ENCODE measurements around the gene CLK4. TPM values are rescaled to one million over a fixed set of nuclear protein-coding genes. Genes with fewer than 3 reads are reported as not detected.

Gene CLK4
- total RNA-seq: 25.6 TPM

DNA sequence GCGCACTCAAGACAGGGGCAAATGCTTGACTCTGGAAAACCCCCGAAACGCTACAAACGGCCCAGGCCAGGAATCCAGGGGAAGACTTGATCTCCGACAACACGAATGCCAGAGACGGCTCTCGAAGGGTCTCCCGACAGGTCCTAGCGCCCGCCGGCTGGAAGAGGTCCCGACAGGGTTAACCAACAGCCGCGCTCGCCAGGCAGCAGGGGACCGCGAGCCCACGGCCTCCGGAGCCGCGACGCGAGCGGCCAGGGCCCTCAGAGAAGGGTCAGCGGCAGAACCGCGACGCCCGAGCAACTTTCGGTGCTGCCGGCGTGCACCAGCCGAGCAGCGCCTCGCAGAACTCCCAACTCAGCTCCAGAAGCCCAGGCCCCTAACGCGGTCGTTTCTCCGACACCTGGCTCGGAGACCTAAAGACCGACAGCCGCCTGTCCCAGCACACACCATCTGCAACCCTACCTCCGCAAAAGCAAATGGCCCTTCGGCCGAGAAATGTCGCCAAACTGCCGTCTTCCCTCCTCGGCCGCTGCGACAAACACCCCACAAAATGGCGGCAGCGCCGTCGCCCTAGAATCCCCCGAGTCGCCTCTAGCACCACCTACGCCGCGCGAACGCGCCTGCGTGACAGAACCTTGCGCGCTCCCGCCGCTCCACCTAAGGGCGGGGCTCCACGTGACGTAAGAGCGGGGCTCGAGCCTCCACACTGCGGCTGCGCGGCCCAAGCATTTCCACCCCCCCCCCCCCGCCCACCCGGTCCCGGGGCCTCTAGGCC lies at the start of gene CLK4:
Gene CLK4 (minus strand): TSS at position 567 of the 775 bp plus-strand sequence. CDS start 3,634 bp downstream, outside the sequence.
- no peaks in the 10 kb centered on the region for H3K27me3 ChIP-seq (ENCODE audit: control insufficient read depth in 3 of 3, insufficient read depth in 3 of 3, low read length in 3 of 3)
- H3K36me3 ChIP-seq (ENCODE audit: control insufficient read depth in 3 of 3, insufficient read depth in 3 of 3, low read length in 3 of 3): peaks cover 8 to 12% (median 11%) of the 10 kb centered on the region in 3 donors
- H3K4me3 ChIP-seq (ENCODE audit: low read length in 3 of 3): peak within 1 kb of the TSS; percentile 89 to 95 (median 91)
- peak within 1 kb of the TSS; percentile 97 for H3K27ac ChIP-seq (ENCODE audit: low read depth, low read length)
- no peaks in the 10 kb centered on the region for H3K9me3 ChIP-seq (ENCODE audit: control insufficient read depth in 3 of 3, low read length in 3 of 3)
- H3K4me1 ChIP-seq (ENCODE audit: control insufficient read depth in 3 of 3, insufficient read depth in 3 of 3, low read length in 3 of 3): peaks cover 17 to 37% (median 28%) of the 10 kb centered on the region in 3 donors
- peak within 1 kb of the TSS; percentile 99 to 100 (median 99) for H3K9ac ChIP-seq (ENCODE audit: low read depth in 1 of 3, low read length in 3 of 3)

DNA sequence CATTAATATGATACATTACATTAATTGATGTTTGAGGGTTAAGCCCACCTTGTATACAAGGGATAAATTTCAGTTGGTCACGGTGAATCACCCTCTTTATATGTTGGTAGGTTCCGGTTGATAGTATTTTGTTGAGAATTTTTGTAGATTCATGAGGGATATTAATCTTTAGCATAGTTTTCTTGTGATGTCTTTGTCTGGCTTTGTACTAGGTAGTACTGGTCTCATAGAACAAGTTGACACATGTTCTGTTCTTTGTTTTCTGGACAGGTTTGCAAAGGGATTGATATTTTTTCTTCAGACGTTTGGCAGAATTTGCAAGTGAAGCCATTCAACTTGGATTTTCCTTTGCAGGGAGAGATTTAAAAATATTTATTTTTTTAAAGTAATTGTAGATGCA lies 49.1 kb upstream of the CLK4 start:
- no peak overlapping the region for H3K9ac ChIP-seq (ENCODE audit: low read depth in 1 of 3, low read length in 3 of 3)
- peaks cover 0 to 3% (median 0%) of the 10 kb centered on the region in 3 donors for H3K27me3 ChIP-seq (ENCODE audit: control insufficient read depth in 3 of 3, insufficient read depth in 3 of 3, low read length in 3 of 3)
- H3K36me3 ChIP-seq (ENCODE audit: control insufficient read depth in 3 of 3, insufficient read depth in 3 of 3, low read length in 3 of 3): no peaks in the 10 kb centered on the region
- H3K4me3 ChIP-seq (ENCODE audit: low read length in 3 of 3): no peak overlapping the region
- H3K27ac ChIP-seq (ENCODE audit: low read depth, low read length): no peak overlapping the region
- H3K9me3 ChIP-seq (ENCODE audit: control insufficient read depth in 3 of 3, low read length in 3 of 3): no peaks in the 10 kb centered on the region
- H3K4me1 ChIP-seq (ENCODE audit: control insufficient read depth in 3 of 3, insufficient read depth in 3 of 3, low read length in 3 of 3): no peaks in the 10 kb centered on the region

DNA sequence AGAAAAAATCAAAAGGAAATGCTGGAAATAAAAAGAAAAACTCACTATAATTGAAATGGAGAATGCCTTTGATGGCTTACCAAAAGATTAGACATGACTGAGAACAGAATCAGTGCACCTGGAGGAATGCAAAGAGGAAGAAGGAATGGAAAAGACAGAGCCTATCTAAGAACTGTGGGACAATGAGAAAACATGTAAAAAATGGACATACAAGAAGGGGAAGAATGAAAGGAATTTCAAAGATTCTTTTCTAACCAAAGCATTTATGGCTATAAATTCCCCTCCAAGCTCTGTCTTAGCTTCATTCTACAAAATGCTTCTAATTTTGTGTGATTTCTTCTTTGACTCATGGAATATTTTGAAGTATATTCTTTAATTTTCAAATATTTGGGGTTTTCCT lies 47.5 kb upstream of the CLK4 start:
- Histone ChIP-seq H3K9ac (ENCODE audit: low read depth in 1 of 3, low read length in 3 of 3) (no peak overlapping the region), H3K27me3 (ENCODE audit: control insufficient read depth in 3 of 3, insufficient read depth in 3 of 3, low read length in 3 of 3) (peaks cover 0 to 3% (median 3%) of the 10 kb centered on the region in 3 donors), H3K9me3 (ENCODE audit: control insufficient read depth in 3 of 3, low read length in 3 of 3) (peaks cover 0 to 2% (median 0%) of the 10 kb centered on the region in 3 donors), H3K27ac (ENCODE audit: low read depth, low read length) (no peak overlapping the region), H3K4me1 (ENCODE audit: control insufficient read depth in 3 of 3, insufficient read depth in 3 of 3, low read length in 3 of 3) (no peaks in the 10 kb centered on the region), H3K36me3 (ENCODE audit: control insufficient read depth in 3 of 3, insufficient read depth in 3 of 3, low read length in 3 of 3) (no peaks in the 10 kb centered on the region), H3K4me3 (ENCODE audit: low read length in 3 of 3) (no peak overlapping the region)

DNA sequence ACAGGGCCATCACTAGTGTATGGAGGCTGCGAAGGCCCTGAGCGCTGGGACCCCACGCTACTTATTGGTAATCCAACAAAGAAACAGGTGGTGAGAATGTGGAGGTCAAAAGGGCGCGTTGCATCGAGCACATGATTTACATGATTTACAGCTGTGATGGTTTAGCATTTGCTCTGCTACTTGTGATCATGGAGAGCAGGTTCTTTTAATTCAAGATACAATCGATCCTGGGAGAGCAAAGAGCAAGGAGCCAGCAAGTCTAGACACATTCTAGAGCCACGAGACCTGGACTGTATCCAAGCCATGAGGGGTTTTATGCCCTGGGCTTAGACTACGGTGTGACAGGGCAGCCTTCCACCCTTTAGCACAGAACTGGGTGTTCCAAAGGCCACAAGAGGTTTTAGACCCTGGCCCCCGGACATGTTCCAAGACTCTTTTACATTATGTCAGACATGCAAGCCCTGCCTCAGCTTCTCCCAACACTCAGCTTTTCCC lies 47.0 kb upstream of the CLK4 start:
- H3K4me3 ChIP-seq (ENCODE audit: low read length in 3 of 3): no peak overlapping the region
- H3K36me3 ChIP-seq (ENCODE audit: control insufficient read depth in 3 of 3, insufficient read depth in 3 of 3, low read length in 3 of 3): no peaks in the 10 kb centered on the region
- no peaks in the 10 kb centered on the region for H3K4me1 ChIP-seq (ENCODE audit: control insufficient read depth in 3 of 3, insufficient read depth in 3 of 3, low read length in 3 of 3)
- H3K9ac ChIP-seq (ENCODE audit: low read depth in 1 of 3, low read length in 3 of 3): no peak overlapping the region
- H3K9me3 ChIP-seq (ENCODE audit: control insufficient read depth in 3 of 3, low read length in 3 of 3): peaks cover 0 to 2% (median 1%) of the 10 kb centered on the region in 3 donors
- H3K27ac ChIP-seq (ENCODE audit: low read depth, low read length): no peak overlapping the region
- peaks cover 0 to 5% (median under 1%) of the 10 kb centered on the region in 3 donors for H3K27me3 ChIP-seq (ENCODE audit: control insufficient read depth in 3 of 3, insufficient read depth in 3 of 3, low read length in 3 of 3)

DNA sequence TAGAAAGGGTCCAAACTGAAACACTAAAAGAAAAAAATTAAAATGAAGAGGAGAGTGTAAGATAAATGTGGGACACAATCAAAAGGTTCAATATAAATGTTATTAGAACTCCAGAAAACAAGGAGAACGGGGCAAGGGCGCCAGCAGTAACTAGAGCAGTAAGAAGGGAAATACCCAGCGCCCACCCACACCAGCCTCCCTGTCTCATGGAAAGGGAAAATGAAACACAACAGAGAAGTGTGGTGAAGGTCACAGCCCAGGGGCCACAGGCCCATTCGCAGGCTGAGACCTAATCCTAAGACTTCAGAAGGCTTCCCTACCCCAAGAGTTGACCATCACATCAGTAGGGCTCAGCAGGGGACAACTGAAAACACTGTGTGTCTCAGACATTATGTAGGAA lies 45.8 kb upstream of the CLK4 start:
- H3K4me3 ChIP-seq (ENCODE audit: low read length in 3 of 3): no peak overlapping the region
- no peaks in the 10 kb centered on the region for H3K4me1 ChIP-seq (ENCODE audit: control insufficient read depth in 3 of 3, insufficient read depth in 3 of 3, low read length in 3 of 3)
- H3K27me3 ChIP-seq (ENCODE audit: control insufficient read depth in 3 of 3, insufficient read depth in 3 of 3, low read length in 3 of 3): peaks cover 0 to 5% (median 0%) of the 10 kb centered on the region in 3 donors
- no peak overlapping the region for H3K9ac ChIP-seq (ENCODE audit: low read depth in 1 of 3, low read length in 3 of 3)
- peaks cover 0 to 2% (median 2%) of the 10 kb centered on the region in 3 donors for H3K9me3 ChIP-seq (ENCODE audit: control insufficient read depth in 3 of 3, low read length in 3 of 3)
- no peaks in the 10 kb centered on the region for H3K36me3 ChIP-seq (ENCODE audit: control insufficient read depth in 3 of 3, insufficient read depth in 3 of 3, low read length in 3 of 3)
- no peak overlapping the region for H3K27ac ChIP-seq (ENCODE audit: low read depth, low read length)

DNA sequence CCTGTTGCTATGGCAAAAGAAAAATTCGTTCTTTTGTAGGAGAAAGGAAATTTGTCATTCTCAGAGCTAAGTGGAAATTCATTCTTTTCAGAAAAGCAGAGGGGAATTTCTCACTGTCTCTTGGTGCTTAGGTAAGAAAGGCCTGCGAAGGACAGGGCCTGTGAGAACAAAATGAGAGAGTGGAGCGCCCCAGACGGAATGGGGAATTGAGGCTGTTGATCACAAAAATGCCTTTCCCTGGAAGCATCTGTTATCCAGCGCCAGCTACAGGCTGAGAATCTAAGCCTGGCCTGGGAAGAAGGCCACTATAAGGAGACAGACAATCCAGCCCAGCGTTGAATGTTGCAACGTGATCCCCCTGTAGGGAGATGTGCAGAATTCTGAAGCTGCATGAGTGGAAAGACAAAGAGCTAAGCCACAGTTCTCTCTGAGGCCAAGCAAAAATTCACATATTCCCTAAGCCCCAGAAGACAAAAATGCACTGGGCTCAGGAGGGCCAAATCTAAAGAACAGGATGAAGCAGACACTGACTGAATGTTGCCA lies 44.8 kb upstream of the CLK4 start:
- Histone ChIP-seq H3K9ac (ENCODE audit: low read depth in 1 of 3, low read length in 3 of 3) (no peak overlapping the region), H3K9me3 (ENCODE audit: control insufficient read depth in 3 of 3, low read length in 3 of 3) (peaks cover 0 to 5% (median 2%) of the 10 kb centered on the region in 3 donors), H3K36me3 (ENCODE audit: control insufficient read depth in 3 of 3, insufficient read depth in 3 of 3, low read length in 3 of 3) (no peaks in the 10 kb centered on the region), H3K4me3 (ENCODE audit: low read length in 3 of 3) (no peak overlapping the region), H3K27ac (ENCODE audit: low read depth, low read length) (no peak overlapping the region), H3K27me3 (ENCODE audit: control insufficient read depth in 3 of 3, insufficient read depth in 3 of 3, low read length in 3 of 3) (peaks cover 0 to 9% (median 0%) of the 10 kb centered on the region in 3 donors), H3K4me1 (ENCODE audit: control insufficient read depth in 3 of 3, insufficient read depth in 3 of 3, low read length in 3 of 3) (no peaks in the 10 kb centered on the region)

DNA sequence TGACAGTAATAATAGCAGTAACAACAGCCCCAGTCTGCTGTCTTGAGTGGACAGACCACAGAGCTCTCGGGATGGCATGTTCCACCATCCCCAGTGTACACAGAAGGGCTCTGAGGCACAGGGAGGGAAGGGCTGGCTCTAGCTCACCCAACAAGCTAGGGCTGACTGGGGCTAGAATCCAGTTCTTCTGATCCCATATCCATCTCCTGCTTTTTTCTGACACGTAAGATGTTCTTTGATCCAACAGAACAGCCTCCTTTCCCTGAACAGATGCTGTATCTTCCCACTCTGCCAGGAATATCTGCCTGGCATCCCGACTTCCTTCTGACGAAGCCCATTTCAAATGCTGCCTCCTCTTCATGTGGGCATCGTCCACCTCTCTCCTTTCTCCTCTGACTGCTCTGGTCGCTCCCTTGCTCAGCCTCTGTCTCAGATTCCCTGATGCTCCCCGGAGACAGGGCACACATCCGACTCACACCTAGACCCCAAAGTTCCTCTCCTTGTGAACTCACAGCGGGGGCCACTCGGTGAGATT lies 43.6 kb upstream of the CLK4 start:
- Histone ChIP-seq H3K27ac (ENCODE audit: low read depth, low read length) (no peak overlapping the region), H3K9me3 (ENCODE audit: control insufficient read depth in 3 of 3, low read length in 3 of 3) (peaks cover 0 to 5% (median 2%) of the 10 kb centered on the region in 3 donors), H3K27me3 (ENCODE audit: control insufficient read depth in 3 of 3, insufficient read depth in 3 of 3, low read length in 3 of 3) (peaks cover 0 to 9% (median 0%) of the 10 kb centered on the region in 3 donors), H3K4me1 (ENCODE audit: control insufficient read depth in 3 of 3, insufficient read depth in 3 of 3, low read length in 3 of 3) (no peaks in the 10 kb centered on the region), H3K9ac (ENCODE audit: low read depth in 1 of 3, low read length in 3 of 3) (no peak overlapping the region), H3K4me3 (ENCODE audit: low read length in 3 of 3) (no peak overlapping the region), H3K36me3 (ENCODE audit: control insufficient read depth in 3 of 3, insufficient read depth in 3 of 3, low read length in 3 of 3) (no peaks in the 10 kb centered on the region)

DNA sequence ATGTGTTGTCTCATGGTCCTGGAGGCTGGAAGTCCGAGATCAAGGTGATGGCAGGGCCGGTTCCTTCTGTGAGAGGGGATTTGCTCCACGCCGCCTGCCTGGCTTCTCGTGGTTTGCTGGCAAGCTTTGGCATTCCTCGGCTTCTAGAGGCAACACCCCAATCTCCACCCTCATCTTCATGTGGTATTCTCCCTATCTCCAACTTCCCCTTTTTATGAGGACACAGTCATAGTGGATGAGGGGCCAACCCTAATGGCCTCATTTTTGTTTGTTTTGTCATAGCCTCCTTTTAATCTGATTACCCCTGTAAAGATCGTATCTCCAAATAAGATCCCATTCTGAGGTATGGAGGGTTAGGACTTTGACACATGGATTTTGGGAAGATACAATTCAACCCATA lies 41.7 kb upstream of the CLK4 start:
- Histone ChIP-seq H3K27me3 (ENCODE audit: control insufficient read depth in 3 of 3, insufficient read depth in 3 of 3, low read length in 3 of 3) (peaks cover 0 to 13% (median 0%) of the 10 kb centered on the region in 3 donors), H3K4me1 (ENCODE audit: control insufficient read depth in 3 of 3, insufficient read depth in 3 of 3, low read length in 3 of 3) (no peaks in the 10 kb centered on the region), H3K27ac (ENCODE audit: low read depth, low read length) (no peak overlapping the region), H3K4me3 (ENCODE audit: low read length in 3 of 3) (no peak overlapping the region), H3K36me3 (ENCODE audit: control insufficient read depth in 3 of 3, insufficient read depth in 3 of 3, low read length in 3 of 3) (no peaks in the 10 kb centered on the region), H3K9ac (ENCODE audit: low read depth in 1 of 3, low read length in 3 of 3) (no peak overlapping the region), H3K9me3 (ENCODE audit: control insufficient read depth in 3 of 3, low read length in 3 of 3) (peaks cover 0 to 6% (median 4%) of the 10 kb centered on the region in 3 donors)

DNA sequence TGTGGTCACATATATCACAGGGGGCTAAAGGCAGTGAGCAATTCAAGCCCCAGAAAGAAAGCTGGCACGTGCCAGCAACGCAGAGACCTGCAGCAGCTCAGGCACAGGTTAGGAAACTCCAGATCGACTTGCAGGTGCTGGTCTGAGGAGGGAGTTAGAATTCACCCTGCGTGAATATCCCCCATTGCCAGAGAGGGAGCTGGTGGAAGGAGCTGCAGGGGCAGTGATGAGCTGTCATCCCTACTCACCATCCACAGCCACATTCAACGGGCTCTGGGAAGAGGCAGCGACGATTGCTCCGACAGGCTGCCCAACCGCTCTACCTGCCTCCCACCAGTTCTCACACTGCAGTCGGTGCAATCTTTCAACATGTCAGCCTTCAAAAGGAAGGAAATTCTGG lies 40.8 kb upstream of the CLK4 start:
- peaks cover 0 to 6% (median 4%) of the 10 kb centered on the region in 3 donors for H3K9me3 ChIP-seq (ENCODE audit: control insufficient read depth in 3 of 3, low read length in 3 of 3)
- H3K36me3 ChIP-seq (ENCODE audit: control insufficient read depth in 3 of 3, insufficient read depth in 3 of 3, low read length in 3 of 3): no peaks in the 10 kb centered on the region
- H3K27ac ChIP-seq (ENCODE audit: low read depth, low read length): no peak overlapping the region
- H3K4me1 ChIP-seq (ENCODE audit: control insufficient read depth in 3 of 3, insufficient read depth in 3 of 3, low read length in 3 of 3): no peaks in the 10 kb centered on the region
- peaks cover 0 to 13% (median 0%) of the 10 kb centered on the region in 3 donors for H3K27me3 ChIP-seq (ENCODE audit: control insufficient read depth in 3 of 3, insufficient read depth in 3 of 3, low read length in 3 of 3)
- no peak overlapping the region for H3K4me3 ChIP-seq (ENCODE audit: low read length in 3 of 3)
- no peak overlapping the region for H3K9ac ChIP-seq (ENCODE audit: low read depth in 1 of 3, low read length in 3 of 3)

DNA sequence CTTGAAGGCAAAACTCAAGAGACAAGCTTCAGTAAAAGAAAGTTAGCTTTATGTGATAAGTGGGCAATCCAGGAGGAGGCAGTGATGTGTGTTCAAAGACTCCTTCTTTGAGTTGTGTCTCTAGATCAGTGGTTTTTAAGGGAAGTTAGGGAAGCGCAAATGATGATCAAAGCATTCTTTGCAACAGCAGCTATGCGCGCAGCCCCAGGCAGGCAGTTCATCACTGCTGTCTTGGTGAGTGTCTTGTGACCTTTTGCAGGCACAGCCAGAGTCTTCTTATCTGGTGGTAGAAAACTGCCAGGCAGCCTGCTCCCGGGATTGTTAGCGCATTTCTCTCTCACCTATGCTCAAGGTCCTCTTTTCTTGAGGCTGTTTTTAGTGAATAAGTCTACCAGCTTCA lies 40.3 kb upstream of the CLK4 start:
- H3K4me3 ChIP-seq (ENCODE audit: low read length in 3 of 3): no peak overlapping the region
- H3K9ac ChIP-seq (ENCODE audit: low read depth in 1 of 3, low read length in 3 of 3): no peak overlapping the region
- no peaks in the 10 kb centered on the region for H3K4me1 ChIP-seq (ENCODE audit: control insufficient read depth in 3 of 3, insufficient read depth in 3 of 3, low read length in 3 of 3)
- H3K36me3 ChIP-seq (ENCODE audit: control insufficient read depth in 3 of 3, insufficient read depth in 3 of 3, low read length in 3 of 3): no peaks in the 10 kb centered on the region
- peaks cover 0 to 13% (median 0%) of the 10 kb centered on the region in 3 donors for H3K27me3 ChIP-seq (ENCODE audit: control insufficient read depth in 3 of 3, insufficient read depth in 3 of 3, low read length in 3 of 3)
- H3K27ac ChIP-seq (ENCODE audit: low read depth, low read length): no peak overlapping the region
- peaks cover 0 to 6% (median 4%) of the 10 kb centered on the region in 3 donors for H3K9me3 ChIP-seq (ENCODE audit: control insufficient read depth in 3 of 3, low read length in 3 of 3)
